DND-41 (cell line): ENCODE results near the gene CAB39L.

ENCODE experiments used
- ATAC-seq: fragments of 200-7000 bp; cut with Tn5 transposase; 3 replicates; pipeline ENCODE4 v1.9.1; 2021; ENCODE audit warnings: low read depth; ENCODE audit not compliant: insufficient read depth
- DNase-seq: peaks from one replicate; pipeline ENCODE4 v3.0.0-alpha.2; 2020
- H2AFZ ChIP-seq: 2 replicates; pipeline ENCODE4 v1.6.0; 2012; ENCODE audit warnings: low read depth, low read length
- H3K27ac ChIP-seq: 2 replicates; pipeline ENCODE4 v1.5.1; 2012; ENCODE audit warnings: low read length, inconsistent platforms
- H3K27me3 ChIP-seq: fragments of 200-600 bp; sonication (generic); 2 replicates; pipeline ENCODE4 v1.6.0; 2012; ENCODE audit warnings: low read length, mild to moderate bottlenecking, inconsistent platforms; ENCODE audit not compliant: insufficient read depth, poor library complexity
- H3K36me3 ChIP-seq: 2 replicates; pipeline ENCODE4 v1.5.1; 2012; ENCODE audit warnings: low read length, inconsistent platforms; ENCODE audit not compliant: insufficient read depth
- H3K4me1 ChIP-seq: 2 replicates; pipeline ENCODE4 v1.5.1; 2012; ENCODE audit warnings: mild to moderate bottlenecking, low read length; ENCODE audit not compliant: insufficient read depth
- H3K4me2 ChIP-seq: 2 replicates; pipeline ENCODE4 v1.6.0; 2012; ENCODE audit warnings: mild to moderate bottlenecking, moderate library complexity, low read length, inconsistent platforms; ENCODE audit not compliant: insufficient read depth
- H3K4me3 ChIP-seq, 2 experiments: fragments of 200-600 bp in 1 of 2; shearing (Covaris generic) in 1 of 2; 2 replicates each; pipeline ENCODE4 v1.5.1; 2012 to 2016; ENCODE audit warnings: inconsistent platforms in 2 of 2, low read length in 2 of 2, mild to moderate bottlenecking in 2 of 2, low read depth in 1 of 2, moderate library complexity in 1 of 2
- H3K79me2 ChIP-seq: 2 replicates; pipeline ENCODE4 v1.6.0; 2012; ENCODE audit warnings: low read length, inconsistent platforms; ENCODE audit not compliant: insufficient read depth
- H3K9ac ChIP-seq: 2 replicates; pipeline ENCODE4 v1.6.0; 2012; ENCODE audit warnings: low read depth, mild to moderate bottlenecking, inconsistent platforms, low read length, moderate library complexity
- H3K9me3 ChIP-seq: 2 replicates; pipeline ENCODE4 v1.5.1; 2012; ENCODE audit warnings: low read length, moderate library complexity, mild to moderate bottlenecking, inconsistent platforms; ENCODE audit not compliant: insufficient read depth, severe bottlenecking
- H4K20me1 ChIP-seq: 2 replicates; pipeline ENCODE4 v1.6.0; 2012; ENCODE audit warnings: low read length; ENCODE audit not compliant: insufficient read depth
- CTCF ChIP-seq: IDR thresholded peaks from 2 replicates; pipeline ENCODE4 v1.5.1; 2012; ENCODE audit warnings: borderline replicate concordance, low read length, moderate library complexity, mild to moderate bottlenecking; ENCODE audit not compliant: poor library complexity, severe bottlenecking; ENCODE audit errors: extremely low read depth
- EZH2 ChIP-seq: IDR thresholded peaks from 3 replicates; pipeline ENCODE4 v1.6.1; 2012; ENCODE audit warnings: borderline replicate concordance, low read depth, mild to moderate bottlenecking, moderate library complexity, low read length, inconsistent platforms; ENCODE audit not compliant: severe bottlenecking

Gene CAB39L

GRCh38 chr13:49292742-49293486 lies 150.9 kb downstream of the CAB39L start:
- H3K4me3 ChIP-seq = no peak overlapping the region
- no peak overlapping the region for H3K27ac ChIP-seq
- no peaks in the 10 kb centered on the region for H3K9me3 ChIP-seq
- peaks cover 16% of the 10 kb centered on the region; the same call in 1 of the 2 replicates for H3K36me3 ChIP-seq
- peak; percentile 30 for DNase-seq
- H4K20me1 ChIP-seq = no peaks in the 10 kb centered on the region
- H3K27me3 ChIP-seq = no peaks in the 10 kb centered on the region
- H3K79me2 ChIP-seq = no peaks in the 10 kb centered on the region
- no peak overlapping the region for H3K4me2 ChIP-seq
- peak; percentile 22; the same call in 1 of the 3 replicates for ATAC-seq
- no peak overlapping the region for H3K9ac ChIP-seq
- no peaks in the 10 kb centered on the region for H3K4me1 ChIP-seq
- no peak overlapping the region for H2AFZ ChIP-seq
- TF ChIP-seq CTCF (no peak), EZH2 (no peak)

GRCh38 chr13:49288458-49288857 lies 155.4 kb downstream of the CAB39L start:
- Histone ChIP-seq H3K79me2 (no peaks in the 10 kb centered on the region), H3K4me2 (no peak overlapping the region), H2AFZ (no peak overlapping the region), H3K4me3 (no peak overlapping the region), H3K27ac (no peak overlapping the region), H3K9me3 (no peaks in the 10 kb centered on the region), H3K36me3 (peaks cover 12% of the 10 kb centered on the region; the same call in 1 of the 2 replicates), H3K4me1 (no peaks in the 10 kb centered on the region), H3K9ac (no peak overlapping the region), H4K20me1 (no peaks in the 10 kb centered on the region), H3K27me3 (no peaks in the 10 kb centered on the region)
- no peak for TF ChIP-seq EZH2
- no peak for TF ChIP-seq CTCF
- ATAC-seq (no peak), DNase-seq (no peak)

- no peaks in the 10 kb centered on the region for H3K79me2 ChIP-seq
- ATAC-seq = no peak
- no peaks in the 10 kb centered on the region for H3K27me3 ChIP-seq
- no peak overlapping the region for H3K27ac ChIP-seq
- H3K4me2 ChIP-seq = no peak overlapping the region
- H4K20me1 ChIP-seq = no peaks in the 10 kb centered on the region
- no peak overlapping the region for H3K9ac ChIP-seq
- DNase-seq = no peak
- H2AFZ ChIP-seq = no peak overlapping the region
- TF ChIP-seq CTCF = no peak
- no peak for TF ChIP-seq EZH2
- no peaks in the 10 kb centered on the region for H3K9me3 ChIP-seq
- peaks cover 12% of the 10 kb centered on the region; the same call in 1 of the 2 replicates for H3K36me3 ChIP-seq
- no peaks in the 10 kb centered on the region for H3K4me1 ChIP-seq
- no peak overlapping the region for H3K4me3 ChIP-seq
These were observed 155.9 kb downstream of the CAB39L start for GRCh38 chr13:49287995-49288394.
